ENCODE data around the gene ADSS1.

Gene ADSS1

GRCh38 chr14:104751539-104752422, 27.8 kb downstream of the ADSS1 start:
- FAIRE-seq = no peak

- no peak for FAIRE-seq
Measured at GRCh38 chr14:104752423-104752734, 28.4 kb downstream of the ADSS1 start.

GRCh38 chr14:104752735-104753527, 28.9 kb downstream of the ADSS1 start, which contains the start of gene SIVA1:
TSS of gene SIVA1 (plus strand) at chr14:104753147. CDS start at chr14:104753202, 55 bp downstream.
- peak; percentile 69 for FAIRE-seq

GRCh38 chr14:104753528-104754212, 29.6 kb downstream of the ADSS1 start:
- FAIRE-seq = no peak

GRCh38 chr14:104754213-104754851, 30.3 kb downstream of the ADSS1 start:
- FAIRE-seq = no peak

- no peak for FAIRE-seq
Measured at GRCh38 chr14:104755621-104756020, 31.6 kb downstream of the ADSS1 start.

GRCh38 chr14:104756477-104757237, 32.6 kb downstream of the ADSS1 start:
- no peak for FAIRE-seq

GRCh38 chr14:104757238-104757585, 33.2 kb downstream of the ADSS1 start:
- no peak for FAIRE-seq

GRCh38 chr14:104757681-104758392, 33.8 kb downstream of the ADSS1 start:
- no peak for FAIRE-seq

- FAIRE-seq = no peak
Measured at GRCh38 chr14:104758981-104759969, 35.2 kb downstream of the ADSS1 start.

- FAIRE-seq = no peak
Measured at GRCh38 chr14:104765517-104765916, 41.5 kb downstream of the ADSS1 start.

- FAIRE-seq = no peak
Measured at GRCh38 chr14:104766256-104766862, 42.3 kb downstream of the ADSS1 start.

GRCh38 chr14:104766863-104767633, 43.0 kb downstream of the ADSS1 start:
- FAIRE-seq = no peak

- FAIRE-seq = no peak
Measured at GRCh38 chr14:104767634-104767918, 43.5 kb downstream of the ADSS1 start.

GRCh38 chr14:104768437-104769323, 44.7 kb downstream of the ADSS1 start:
- no peak for FAIRE-seq

- no peak for FAIRE-seq
Measured at GRCh38 chr14:104769324-104770071, 45.5 kb downstream of the ADSS1 start.

- FAIRE-seq = no peak
Measured at GRCh38 chr14:104770072-104770579, 46.1 kb downstream of the ADSS1 start.
